IMR-90 (cell line): Measurements from ENCODE around the gene LTBP4. TPM values are rescaled to one million over a fixed set of nuclear protein-coding genes. Genes with fewer than 3 reads are reported as not detected.

ENCODE experiments used
- BHLHE40 ChIP-seq: fragments of 150-350 bp; IDR thresholded peaks from 2 replicates; pipeline ENCODE4 v1.6.1; 2016; ENCODE audit warnings: mild to moderate bottlenecking, low read depth, low read length
- ELK1 ChIP-seq: fragments of 150-350 bp; IDR thresholded peaks from 2 replicates; pipeline ENCODE4 v1.6.1; 2016; ENCODE audit warnings: low read depth, mild to moderate bottlenecking, low read length, moderate library complexity, borderline replicate concordance
- polyA plus RNA-seq, 3 experiments: library from polyadenylated mRNA; depleted of rRNA; stranded (reverse); fragments of >200 nt; gene quantifications; 2 replicates each; pipeline ENCODE4 v1.2.3, GENCODE V29; 2012; ENCODE audit warnings: low replicate concordance in 1 of 3
- total RNA-seq: library from RNA; depleted of rRNA; stranded (reverse); fragments of >200 nt; gene quantifications from 2 replicates; pipeline ENCODE4 v1.2.3, GENCODE V29; 2012

LTBP4 gene
- total and polyA plus RNA-seq, 2 of the 4 experiments (the other 2 are of a cell fraction), result 14.7 to 70.3 TPM

GRCh38 chr19:40662925-40663694 is 61.9 kb downstream of the LTBP4 start (continued):
- TF ChIP-seq ELK1 (no peak), BHLHE40 (no peak)
